ENCODE results near the gene PLXNA2.

Gene PLXNA2

DNA sequence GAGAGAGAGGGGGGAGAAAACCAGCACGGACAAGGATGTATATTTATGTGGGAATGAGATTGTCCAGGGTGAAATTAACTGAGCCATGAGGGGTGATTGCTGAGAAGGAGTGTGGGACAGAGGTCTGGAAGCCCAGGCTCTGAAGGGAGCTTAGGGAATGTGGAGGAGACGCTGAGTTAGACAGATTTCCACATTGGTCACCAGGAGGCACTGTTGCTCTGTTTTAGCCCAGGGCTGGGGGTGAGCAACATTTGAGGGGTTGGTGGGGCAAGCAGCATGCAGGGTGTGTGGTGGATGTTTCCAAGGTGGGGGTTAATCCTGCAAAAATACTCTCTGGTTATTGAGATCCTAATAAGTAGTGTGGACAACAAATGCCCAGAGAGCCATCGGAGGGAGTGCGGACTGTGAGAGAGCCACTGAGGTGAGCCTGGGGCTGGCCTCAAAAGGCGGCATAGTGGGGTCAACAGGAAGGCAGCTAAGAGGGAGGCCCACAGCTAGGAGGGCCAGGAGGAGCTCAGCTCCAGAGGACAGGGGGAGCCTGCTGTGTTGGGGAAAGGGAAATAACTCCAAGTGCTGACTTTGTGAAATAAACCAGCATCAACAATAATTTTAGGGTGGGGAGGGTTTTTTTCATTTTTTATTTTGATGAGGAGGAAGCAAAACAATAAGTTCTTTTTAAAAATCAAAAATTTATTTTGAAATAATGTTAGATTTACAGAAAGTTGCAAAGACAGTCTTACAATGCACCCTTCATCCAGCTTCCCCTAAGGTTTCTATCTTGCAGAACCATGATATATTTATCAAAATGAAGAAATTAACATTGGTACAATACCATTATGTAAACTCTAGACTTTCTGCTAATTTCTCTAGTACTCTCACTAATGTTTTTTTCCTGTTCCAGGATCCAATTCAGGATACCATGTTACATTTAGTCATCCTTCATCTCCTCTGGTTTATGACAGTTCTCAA, 250.4 kb downstream of the PLXNA2 start:
- DNase-seq (ENCODE audit: low read depth), result no peak

DNA sequence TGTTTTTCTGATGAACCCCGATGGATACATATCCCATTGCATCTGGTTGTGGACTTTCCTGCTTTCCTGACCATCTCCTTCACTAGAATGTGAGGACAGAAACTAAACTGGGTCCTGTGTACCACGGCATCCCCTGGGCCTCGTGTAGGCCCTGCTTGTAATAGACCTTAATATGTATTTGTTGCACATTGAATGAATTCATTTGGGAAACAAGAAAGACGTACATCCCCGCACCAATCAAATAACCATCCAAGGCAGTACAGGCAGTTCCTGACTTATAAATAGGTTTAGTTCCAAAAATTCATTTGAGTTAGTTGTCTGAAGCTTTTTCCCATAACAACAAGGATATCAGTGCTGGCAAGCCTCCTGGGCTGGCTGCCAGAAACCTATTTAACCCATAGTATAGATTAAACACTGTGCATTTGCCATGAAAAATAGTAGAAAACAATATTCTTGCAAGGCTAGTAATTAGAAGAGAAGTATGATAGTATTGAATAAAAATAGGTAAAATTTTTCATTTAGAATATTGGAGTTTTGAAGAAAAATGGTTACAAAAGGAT, 251.4 kb downstream of the PLXNA2 start:
- DNase-seq (ENCODE audit: low read depth), result no peak

DNA sequence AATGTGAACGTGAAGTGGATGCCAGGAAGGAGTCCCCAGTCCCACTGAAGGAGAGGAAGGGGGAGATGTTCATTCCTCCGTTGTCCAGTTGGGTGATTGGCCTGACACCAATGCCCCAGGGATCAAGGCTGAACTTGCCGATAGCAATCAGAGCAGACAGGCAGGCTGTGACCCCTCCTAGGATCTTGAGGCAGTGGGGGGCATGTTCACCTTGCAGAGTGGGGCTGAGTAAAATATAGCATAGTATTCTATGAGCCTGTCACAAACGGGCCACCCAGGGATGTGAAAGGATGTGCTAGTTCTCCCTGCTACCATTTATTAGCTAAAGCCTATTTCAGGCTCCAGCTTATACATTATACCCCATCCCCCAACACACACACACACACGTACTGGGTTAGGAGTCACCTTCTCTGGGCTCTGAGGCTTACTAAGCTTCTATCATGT, 252.6 kb downstream of the PLXNA2 start:
- no peak for DNase-seq (ENCODE audit: low read depth)

DNA sequence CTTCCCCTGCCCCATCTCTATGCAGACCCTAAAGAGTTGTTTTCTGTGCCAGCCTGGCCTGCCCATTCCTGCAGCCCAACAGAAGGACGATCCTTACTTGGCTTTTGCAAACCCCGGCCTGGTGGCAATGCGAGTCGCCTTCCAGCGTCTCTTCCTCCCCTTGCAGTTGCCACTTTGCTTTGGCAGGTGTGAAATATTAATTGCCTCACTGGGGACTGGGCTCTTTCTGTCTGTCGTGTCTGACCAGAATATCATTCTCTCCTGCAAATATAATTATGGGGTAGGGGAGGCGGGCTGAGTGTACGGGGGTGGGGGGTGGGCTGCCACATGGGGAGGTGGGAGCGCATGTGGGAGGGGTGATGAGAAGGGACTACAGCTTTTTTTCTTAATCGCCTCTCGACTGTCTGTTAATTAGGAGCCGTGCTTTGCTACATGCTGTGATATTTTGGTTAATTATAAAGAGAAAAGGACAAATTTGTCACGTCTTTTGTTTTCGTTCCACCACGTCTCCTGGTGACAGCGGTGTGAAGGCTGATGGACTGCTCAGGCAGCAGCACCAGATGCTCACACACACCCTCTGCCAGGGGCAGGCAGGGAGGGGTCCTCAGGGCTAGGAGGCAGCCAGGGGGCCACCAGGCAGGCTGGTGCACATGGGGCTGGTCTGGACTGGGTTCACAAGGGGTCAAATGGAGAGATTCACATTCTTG, 253.2 kb downstream of the PLXNA2 start:
- DNase-seq (ENCODE audit: low read depth), result no peak

DNA sequence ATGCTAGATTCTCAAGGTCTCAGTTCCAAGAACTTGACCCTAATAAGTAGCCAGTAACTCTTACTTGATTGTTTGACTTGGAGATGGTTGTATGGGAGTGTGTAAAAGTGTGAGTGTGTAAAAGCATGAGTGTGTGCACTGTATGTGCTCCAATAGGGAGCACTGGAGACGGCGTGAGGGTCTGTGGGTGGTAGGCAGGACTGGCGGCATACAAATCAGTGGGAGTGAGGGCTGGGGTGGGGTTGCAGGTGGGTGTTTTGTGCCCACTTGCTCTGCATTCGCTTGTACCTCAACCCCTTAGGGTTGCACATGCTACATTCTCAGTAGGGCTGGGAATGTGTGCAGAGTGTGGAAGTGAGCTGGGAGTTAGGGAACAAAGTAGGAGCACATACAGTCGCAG, 253.7 kb downstream of the PLXNA2 start:
- no peak for DNase-seq (ENCODE audit: low read depth)

DNA sequence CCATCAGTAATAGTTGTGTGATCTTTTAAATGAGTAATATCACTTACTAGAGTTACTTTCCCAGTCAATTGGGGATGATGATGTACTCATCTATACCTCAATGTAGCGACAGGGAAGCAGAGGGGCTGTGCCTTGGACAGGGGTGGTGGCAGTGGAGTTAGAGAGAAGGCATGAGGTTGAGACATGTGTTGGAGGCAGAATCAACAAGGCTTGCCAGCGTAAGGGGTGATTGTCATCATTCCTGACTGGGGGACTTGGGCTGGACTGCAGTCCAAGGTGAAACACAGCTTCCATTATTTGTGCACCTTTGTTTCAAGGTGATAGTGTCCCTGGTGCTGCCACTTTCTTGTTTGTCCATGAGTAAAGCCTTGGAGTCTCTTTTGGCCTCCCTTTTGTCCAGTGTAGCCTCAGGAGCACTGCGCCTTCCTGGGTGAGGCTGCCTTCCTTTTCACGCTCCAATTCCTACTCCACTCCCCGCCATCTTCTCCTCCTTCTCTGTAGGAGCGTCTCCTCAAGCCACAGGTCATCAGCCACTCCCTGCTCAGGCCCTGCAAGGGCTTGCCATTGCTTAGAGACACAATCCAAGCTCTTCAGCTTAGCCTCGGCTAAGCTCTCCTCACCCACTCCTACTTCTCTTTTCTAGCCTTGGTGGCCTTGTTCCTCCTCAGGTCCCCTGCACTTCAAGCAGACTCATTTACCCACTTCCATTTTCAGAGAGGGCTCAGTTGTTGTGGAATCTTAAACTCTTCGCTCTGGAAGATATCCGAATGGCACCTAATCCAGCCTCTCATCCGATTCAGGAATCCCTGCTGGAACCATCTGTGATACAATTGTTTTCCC, 255.6 kb downstream of the PLXNA2 start:
- DNase-seq (ENCODE audit: low read depth), result no peak

DNA sequence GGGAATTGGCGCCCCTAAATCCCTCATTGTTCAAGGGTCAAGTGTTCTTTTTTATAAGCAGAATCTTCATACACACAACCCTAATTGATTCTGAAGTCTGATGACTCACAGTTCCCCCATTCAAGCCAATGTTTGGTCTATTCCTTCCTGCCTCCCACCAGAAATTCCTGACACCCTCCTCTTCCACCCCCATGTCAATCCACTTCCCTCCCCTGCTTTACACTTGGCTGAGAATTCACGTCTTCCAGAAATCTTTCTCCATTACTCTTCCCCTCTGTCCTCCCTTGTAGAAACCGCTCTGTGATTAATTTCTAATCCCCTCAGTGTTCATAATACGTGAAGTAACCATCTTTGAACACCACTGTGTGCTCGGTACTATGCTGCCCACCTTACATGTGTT, 257.0 kb downstream of the PLXNA2 start:
- no peak for DNase-seq (ENCODE audit: low read depth)

DNA sequence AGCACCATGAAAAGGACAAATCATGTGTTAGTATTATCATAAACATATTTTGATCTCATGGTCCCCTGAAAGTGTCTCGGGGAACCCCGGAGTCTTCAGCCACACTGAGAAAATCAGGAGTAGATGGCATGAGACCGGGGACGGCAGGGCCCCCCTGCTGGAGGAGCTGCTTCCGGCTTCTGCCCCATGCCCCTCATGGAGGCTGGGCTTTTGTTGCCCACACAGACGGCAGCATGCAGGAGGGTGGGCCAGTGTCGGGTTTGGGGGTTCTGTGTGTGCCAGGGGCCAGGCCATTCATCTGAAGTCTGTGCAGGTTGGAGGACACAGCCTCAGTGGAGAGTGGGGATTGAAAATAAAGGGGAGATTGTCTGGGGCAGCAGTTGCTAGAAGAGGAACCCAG, 258.2 kb downstream of the PLXNA2 start:
- no peak for DNase-seq (ENCODE audit: low read depth)

DNA sequence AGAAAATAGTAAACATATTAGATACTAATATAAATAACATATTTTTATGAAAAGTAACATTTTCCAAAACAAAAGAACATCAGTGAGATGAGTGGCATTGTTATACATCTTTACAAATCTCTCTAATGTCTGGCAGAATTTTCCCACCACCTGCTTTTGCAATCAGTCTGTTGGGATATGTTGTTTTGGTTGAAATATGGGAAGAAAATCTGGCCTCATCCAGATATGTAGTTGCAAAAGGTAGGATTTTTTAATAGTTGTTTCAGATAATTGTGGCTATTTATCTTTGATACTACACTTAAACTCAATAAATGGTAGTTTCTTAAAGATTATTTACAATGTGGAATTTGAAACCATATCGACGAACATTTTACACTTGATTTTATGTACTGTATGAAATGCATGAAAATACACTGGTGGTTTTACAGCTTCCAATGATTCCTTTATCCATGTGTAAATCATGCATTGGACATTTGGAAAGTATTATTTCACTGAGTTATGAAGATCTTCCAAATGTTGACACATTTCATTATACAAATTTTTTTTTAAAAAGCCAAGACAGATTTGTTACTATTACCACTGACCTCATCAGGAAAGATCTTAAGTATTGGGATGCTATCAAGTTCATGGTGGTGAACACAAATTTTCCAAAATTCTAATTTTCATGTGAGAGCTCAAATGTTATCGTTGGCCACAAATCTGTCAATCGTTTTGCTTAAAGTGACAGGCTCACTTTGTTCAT, 259.2 kb downstream of the PLXNA2 start:
- no peak for DNase-seq (ENCODE audit: low read depth)

DNA sequence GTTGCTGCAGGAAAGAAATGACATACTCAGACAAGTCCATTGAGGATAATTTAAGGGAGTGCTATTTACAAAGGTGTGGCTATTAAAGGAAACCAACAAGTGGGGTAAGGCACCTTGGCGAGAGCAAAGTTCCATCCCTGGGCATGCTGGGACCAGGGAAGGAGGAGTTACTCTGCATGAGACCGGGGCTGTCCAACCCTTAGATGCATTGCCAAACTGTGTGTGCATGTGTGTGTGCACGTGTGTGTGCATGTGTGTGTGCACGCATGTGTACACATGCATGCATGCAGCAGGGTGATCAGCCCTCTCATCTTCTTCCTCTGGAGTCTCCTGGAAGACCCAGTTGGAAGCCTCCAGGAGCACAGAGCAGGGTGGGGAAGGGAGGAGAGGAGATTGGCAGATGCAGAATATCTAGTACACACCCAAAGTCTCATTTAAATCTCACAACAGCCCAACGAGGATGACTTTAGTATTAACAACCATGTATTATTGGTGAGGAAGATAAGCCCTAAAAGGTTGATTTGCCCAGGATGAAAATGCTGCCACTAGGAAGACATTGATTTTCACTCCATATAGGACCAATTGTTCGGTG, 261.0 kb downstream of the PLXNA2 start:
- no peak for DNase-seq (ENCODE audit: low read depth)

DNA sequence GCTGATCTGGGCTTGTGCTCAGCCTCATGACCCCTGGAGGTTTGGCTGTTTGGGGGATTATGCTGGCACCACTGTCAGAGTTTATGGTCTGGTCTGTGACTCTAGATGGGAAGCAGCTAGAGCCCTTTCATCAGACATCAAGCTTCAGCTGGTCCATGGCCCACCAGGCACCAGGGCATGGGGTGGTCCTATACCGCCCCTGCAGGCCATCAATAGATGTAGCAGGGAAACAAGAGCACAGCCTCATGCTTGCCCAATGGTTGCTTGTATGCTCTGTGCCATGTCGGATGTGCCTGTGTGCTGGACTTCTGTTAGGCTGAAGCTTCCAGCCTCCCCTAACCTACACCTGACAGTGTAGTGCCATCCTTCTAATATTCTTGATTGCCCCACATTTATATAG, 262.2 kb downstream of the PLXNA2 start:
- DNase-seq (ENCODE audit: low read depth), result no peak

DNA sequence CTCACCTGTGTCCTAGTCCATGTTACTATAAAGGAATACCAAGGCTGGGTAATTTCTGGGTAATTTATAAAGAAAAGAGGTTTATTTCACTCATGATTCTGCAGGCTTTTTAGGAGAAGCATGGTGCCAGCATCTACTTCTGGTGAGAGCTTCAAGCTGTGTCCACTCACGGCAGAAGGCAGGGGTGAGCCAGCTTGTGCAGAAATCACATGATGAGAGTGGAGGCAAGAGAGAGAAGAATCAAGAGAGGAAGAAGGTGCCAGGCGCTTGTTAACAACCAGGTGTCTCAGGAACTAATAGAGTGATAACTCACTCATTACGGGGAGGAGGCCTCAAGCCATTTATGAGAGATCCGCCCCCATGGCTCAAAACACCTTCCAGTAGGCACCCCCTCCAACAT, 265.7 kb downstream of the PLXNA2 start:
- no peak for DNase-seq (ENCODE audit: low read depth)

DNA sequence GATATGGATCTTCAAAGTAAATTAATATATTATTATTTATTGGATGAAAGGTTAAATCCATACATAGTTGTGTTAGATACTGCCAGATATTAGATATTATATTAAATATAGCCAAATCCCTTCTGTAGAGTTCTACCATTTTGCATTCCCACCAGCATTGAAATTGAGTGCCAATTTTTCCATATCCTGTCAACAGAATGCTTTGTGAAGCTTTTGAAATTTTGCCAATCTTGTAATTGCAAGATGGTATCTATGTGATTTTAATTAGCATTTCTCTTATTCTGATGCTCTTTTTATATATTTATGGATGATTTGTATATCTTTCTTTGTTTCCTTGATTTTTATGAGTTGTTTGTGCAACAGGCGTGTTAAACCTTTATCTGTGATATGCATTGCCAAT, 266.3 kb downstream of the PLXNA2 start:
- DNase-seq (ENCODE audit: low read depth), result no peak

DNA sequence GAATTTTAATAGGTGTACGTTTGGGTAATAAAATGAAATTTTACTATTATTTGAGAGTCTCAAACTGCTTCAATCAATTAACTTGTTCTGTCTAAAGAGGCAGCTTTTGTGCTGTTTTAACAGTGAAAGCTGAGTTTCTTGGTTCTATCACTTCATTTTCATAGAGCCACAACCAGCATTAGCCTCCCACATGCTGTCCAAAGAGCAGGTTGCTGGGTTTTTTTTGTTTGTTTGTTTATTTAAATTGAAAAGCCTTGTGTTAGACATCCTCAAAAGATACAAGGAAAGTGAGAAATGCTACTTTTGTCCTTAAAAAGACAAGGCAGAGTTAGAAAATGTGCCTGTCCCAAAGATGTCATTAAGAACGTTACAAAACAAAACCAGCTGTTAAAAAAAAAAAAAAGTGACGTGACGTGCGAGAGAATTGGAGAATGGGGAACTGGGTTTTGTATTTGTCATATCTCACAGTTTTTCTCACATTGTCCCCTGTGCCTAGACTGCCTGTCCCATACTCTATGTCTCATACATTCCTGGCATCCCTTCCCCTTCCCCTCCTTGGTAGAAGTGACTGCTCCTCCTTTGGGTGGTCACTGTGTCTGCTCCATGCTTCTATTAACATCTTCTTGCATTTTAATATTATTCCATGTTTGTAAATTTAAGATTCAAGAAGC, 270.2 kb downstream of the PLXNA2 start:
- no peak for DNase-seq (ENCODE audit: low read depth)

DNA sequence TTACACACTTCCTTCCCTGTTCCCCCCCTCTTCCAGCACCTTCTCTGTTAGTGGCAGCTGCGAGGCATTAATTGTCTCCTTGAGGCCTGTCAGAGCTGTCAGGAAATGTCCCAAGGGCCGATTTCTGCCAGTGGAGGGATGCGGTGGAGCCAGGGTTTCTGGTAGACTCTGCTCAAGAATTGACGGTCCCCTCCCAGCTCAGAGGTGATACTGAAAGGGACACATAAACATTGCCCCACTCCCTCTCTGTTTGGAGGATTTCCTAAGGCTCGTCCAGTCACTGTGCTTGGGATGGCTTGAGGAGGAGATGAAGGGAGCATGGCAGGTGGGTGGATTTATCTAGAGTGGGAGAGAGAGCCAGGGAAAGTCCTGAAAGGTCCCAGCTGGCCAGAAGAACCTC, 271.8 kb downstream of the PLXNA2 start:
- DNase-seq (ENCODE audit: low read depth), result no peak

Data from stimulated activated CD8-positive, alpha-beta memory T cell treated with anti-CD3 and anti-CD28 coated beads, Interleukin-15, amount 100 ng/mL, for 24 hours (primary cell).